Endothelial cell of umbilical vein (primary cell): Measurements from ENCODE around the gene TRPM1.

Experiments used
- CTCF ChIP-seq, 2 donors: IDR thresholded peaks; 1 replicate in 1 of 2; 2 replicates in 1 of 2; pipeline ENCODE4 v1.5.1; 2011; ENCODE audit warnings: low read length in 2 of 2, mild to moderate bottlenecking in 2 of 2, moderate library complexity in 2 of 2, control low read depth in 1 of 2, inconsistent platforms in 1 of 2, low read depth in 1 of 2; ENCODE audit not compliant: insufficient read depth in 1 of 2; ENCODE audit errors: extremely low read depth in 1 of 2
- EZH2 ChIP-seq: IDR thresholded peaks from 2 replicates; pipeline ENCODE4 v1.6.1; 2012; ENCODE audit warnings: borderline replicate concordance, low read depth, mild to moderate bottlenecking, moderate library complexity, low read length, inconsistent platforms; ENCODE audit not compliant: severe bottlenecking
- JUN ChIP-seq: IDR thresholded peaks from 2 replicates; pipeline ENCODE4 v1.6.1; 2011; ENCODE audit warnings: borderline replicate concordance, low read depth; ENCODE audit not compliant: insufficient read length, insufficient read depth
- POLR2A ChIP-seq: IDR thresholded peaks from 2 replicates; pipeline ENCODE4 v1.6.1; 2012; ENCODE audit warnings: low read depth, mild to moderate bottlenecking, control low read depth, low read length
- POLR2AphosphoS5 ChIP-seq: IDR thresholded peaks from 2 replicates; pipeline ENCODE4 v1.6.1; 2012; ENCODE audit warnings: low read depth, mild to moderate bottlenecking, control low read depth, low read length, moderate library complexity; ENCODE audit not compliant: insufficient read depth

GRCh38 chr15:31098491-31098917 is 3.0 kb downstream of the TRPM1 start:
- TF ChIP-seq EZH2 (no peak), CTCF (IDR thresholded peaks at IDR 0.05; ENCODE audit: extremely low read depth in 1 of 2, insufficient read depth in 1 of 2, low read depth in 1 of 2, low read length in 2 of 2) (no peak), POLR2A (no peak), JUN (no peak), POLR2AphosphoS5 (no peak)
